HL-60 (cell line): ENCODE results near the gene LHX5.

Experiments used
- DNase-seq, 2 experiments: peaks; one replicate each; pipeline ENCODE4 v3.0.0-alpha.2; 2010 to 2020; ENCODE audit warnings: low read depth in 1 of 2, low spot score in 1 of 2
- H3K27ac ChIP-seq: fragments of 250-450 bp; sonication (Bioruptor Pico); replicated peaks from 2 replicates; pipeline ENCODE4 v1.5.1; 2020; ENCODE audit warnings: mild to moderate bottlenecking, moderate library complexity
- H3K27me3 ChIP-seq: fragments of 250-450 bp; sonication (Bioruptor Pico); 2 replicates; pipeline ENCODE4 v1.5.1; 2021; ENCODE audit warnings: mild to moderate bottlenecking, moderate library complexity; ENCODE audit not compliant: insufficient read depth, poor library complexity, severe bottlenecking
- H3K4me3 ChIP-seq: replicated peaks from 2 replicates; pipeline ENCODE4 v1.5.1; 2011; ENCODE audit warnings: mild to moderate bottlenecking, control low read depth, low read length; ENCODE audit not compliant: insufficient read depth
- CTCF ChIP-seq: IDR thresholded peaks from one replicate; pipeline ENCODE4 v1.5.1; 2011; ENCODE audit warnings: low read length, control low read depth, inconsistent platforms; ENCODE audit not compliant: insufficient read depth
- GABPA ChIP-seq: IDR thresholded peaks from 2 replicates; pipeline ENCODE4 v1.6.1; 2012; ENCODE audit warnings: low read depth
- POLR2AphosphoS5 ChIP-seq: IDR thresholded peaks from 2 replicates; pipeline ENCODE4 v1.6.1; 2012; ENCODE audit warnings: low read depth
- REST ChIP-seq: IDR thresholded peaks from 2 replicates; pipeline ENCODE4 v1.6.1; 2012; ENCODE audit warnings: low read depth; ENCODE audit not compliant: insufficient replicate concordance
- SPI1 ChIP-seq: IDR thresholded peaks from 2 replicates; pipeline ENCODE4 v1.6.1; 2012; ENCODE audit warnings: low read depth, mild to moderate bottlenecking, borderline replicate concordance

Gene LHX5

GRCh38 chr12:113452458-113452857, 19.2 kb downstream of the LHX5 start:
- TF ChIP-seq POLR2AphosphoS5 (no peak), CTCF (no peak), REST (no peak), GABPA (no peak), SPI1 (no peak)
- Histone ChIP-seq H3K27ac (no peak overlapping the region), H3K27me3 (peaks cover 9% of the 10 kb centered on the region), H3K4me3 (no peak overlapping the region)
- no peak for DNase-seq

DNA sequence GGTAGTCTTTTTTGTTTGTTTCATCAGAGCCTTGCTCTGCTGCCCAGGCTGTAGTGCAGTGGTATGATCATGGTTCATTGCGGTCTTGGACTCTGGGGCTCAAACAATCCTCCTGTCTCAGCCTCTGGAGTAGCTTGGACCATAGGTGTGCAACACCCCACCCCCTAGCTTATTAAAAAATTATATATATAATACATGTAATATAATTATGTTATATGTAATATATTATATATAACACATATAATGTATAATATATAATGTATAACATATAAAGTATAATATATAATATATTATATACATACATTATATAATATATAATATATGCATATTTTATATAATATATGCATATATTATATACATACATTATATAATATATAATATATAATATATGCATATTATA, 21.8 kb downstream of the LHX5 start:
- H3K27ac ChIP-seq, result no peak overlapping the region
- no peaks in the 10 kb centered on the region for H3K27me3 ChIP-seq
- TF ChIP-seq REST, result no peak
- TF ChIP-seq POLR2AphosphoS5, result no peak
- TF ChIP-seq CTCF, result no peak
- TF ChIP-seq SPI1, result no peak
- no peak for TF ChIP-seq GABPA
- no peak for DNase-seq
- H3K4me3 ChIP-seq, result no peak overlapping the region

GRCh38 chr12:113449299-113449698, 22.4 kb downstream of the LHX5 start:
- TF ChIP-seq CTCF (no peak), POLR2AphosphoS5 (no peak), SPI1 (no peak), GABPA (no peak), REST (no peak)
- H3K27me3 ChIP-seq, result no peaks in the 10 kb centered on the region
- DNase-seq, result no peak
- no peak overlapping the region for H3K27ac ChIP-seq
- no peak overlapping the region for H3K4me3 ChIP-seq
